Ovary (tissue), 3 donors: Measurements from ENCODE around the gene OSBPL1A.

Source experiments
- CTCF ChIP-seq, 3 donors: fragments of 450-650 bp in 2 of 3; fragments of 200-600 bp in 1 of 3; IDR thresholded peaks; one replicate each; pipeline versions ENCODE4 v1.5.1 to v1.8.0; 2016 to 2022; ENCODE audit warnings: antibody characterized with exemption in 3 of 3, mild to moderate bottlenecking in 1 of 3
- EP300 ChIP-seq: sonication (generic); formaldehyde crosslinking; IDR thresholded peaks from one replicate; pipeline ENCODE4 v1.6.1; 2017; ENCODE audit warnings: antibody characterized with exemption
- POLR2A ChIP-seq: fragments of 450-650 bp; IDR thresholded peaks from one replicate; pipeline ENCODE4 v1.6.1; 2017; ENCODE audit warnings: antibody characterized with exemption, mild to moderate bottlenecking, moderate library complexity
- donor health status: DM: no; HTN: no; CAD: no.

- TF ChIP-seq CTCF (IDR thresholded peaks at IDR 0.05) (no peak), POLR2A (no peak), EP300 (no peak)
Measured at GRCh38 chr18:24112464-24112863, 285.2 kb downstream of the OSBPL1A start.
